GM12878 (cell line): ENCODE data around the gene CSRP3. TPM values are rescaled to one million over a fixed set of nuclear protein-coding genes. Genes with fewer than 3 reads are reported as not detected.

ENCODE experiments used
- ATAC-seq: fragments of 200-7000 bp; cut with Tn5 transposase; 3 replicates; pipeline ENCODE4 v1.9.1; 2020; ENCODE audit warnings: mild to moderate bottlenecking, moderate library complexity
- BruUV-seq: library from RNA; stranded (reverse); fragments of 400-500 nt; replicated peaks from 2 replicates; lab custom pipeline; 2021; lab: Mats Ljungman, UMichigan
- CTCF ChIA-PET: fragments of 300-600 bp; sonication (Branson Sonifier 250); formaldehyde crosslinking; extraction: SDS; loops from one replicate; lab custom pipeline; 2021; ENCODE audit warnings: inconsistent platforms; lab: Yijun Ruan, JAX
- POLR2A ChIA-PET: fragments of 350-600 bp; formaldehyde crosslinking; extraction: SDS; loops from one replicate; lab custom pipeline; 2021; ENCODE audit warnings: inconsistent platforms; lab: Charles Lee
- RAD21 ChIA-PET: fragments of 300-600 bp; sonication (Branson Sonifier 250); formaldehyde crosslinking; loops from one replicate; lab custom pipeline; 2023; ENCODE audit warnings: antibody characterized with exemption; ENCODE audit not compliant: unreplicated experiment; lab: Charles Lee
- SMC1A ChIA-PET: fragments of 300-600 bp; sonication (Branson Sonifier 250); formaldehyde crosslinking; loops from one replicate; lab custom pipeline; 2023; ENCODE audit not compliant: unreplicated experiment, uncharacterized antibody; lab: Charles Lee
- DNase-seq: peaks from one replicate; pipeline ENCODE4 v3.0.0-alpha.2; 2011; ENCODE audit warnings: low read depth, low spot score
- FAIRE-seq: peaks from 3 replicates; lab custom pipeline; 2011; peaks lifted over from hg19 to GRCh38; lab: Jason Lieb, UNC
- H2AFZ ChIP-seq: 2 replicates; pipeline ENCODE4 v1.6.0; 2011; ENCODE audit warnings: low read depth, low read length, control low read depth; ENCODE audit not compliant: control insufficient read depth
- H3K27ac ChIP-seq: 2 replicates; pipeline ENCODE4 v1.5.1; 2011; ENCODE audit warnings: control low read depth; ENCODE audit not compliant: control insufficient read depth, insufficient read depth
- H3K27me3 ChIP-seq, 2 experiments: replicated peaks in 1 of 2; 2 replicates each; pipeline versions ENCODE4 v1.6.0 to v1.6.1; 2011; ENCODE audit warnings: low read length in 1 of 2; ENCODE audit not compliant: control insufficient read depth in 2 of 2, insufficient read depth in 2 of 2
- H3K36me3 ChIP-seq, 2 experiments: 2 replicates each; pipeline ENCODE4 v1.5.1; 2011; ENCODE audit warnings: low read length in 1 of 2; ENCODE audit not compliant: control insufficient read depth in 2 of 2, insufficient read depth in 2 of 2
- H3K4me1 ChIP-seq: 2 replicates; pipeline ENCODE4 v1.6.1; 2011; ENCODE audit warnings: mild to moderate bottlenecking, low read length, moderate library complexity, mixed read lengths; ENCODE audit not compliant: control insufficient read depth, insufficient read depth
- H3K4me2 ChIP-seq: 2 replicates; pipeline ENCODE4 v1.6.0; 2011; ENCODE audit warnings: control low read depth; ENCODE audit not compliant: control insufficient read depth, insufficient read depth
- H3K4me3 ChIP-seq: fragments of 200-600 bp; sonication (generic); 2 replicates; pipeline ENCODE4 v1.5.1; 2016
- H3K79me2 ChIP-seq: 2 replicates; pipeline ENCODE4 v1.6.0; 2011; ENCODE audit warnings: low read length; ENCODE audit not compliant: control insufficient read depth, insufficient read depth
- H3K9ac ChIP-seq: 2 replicates; pipeline ENCODE4 v1.8.0; 2011; ENCODE audit warnings: low read length, control low read depth, mixed read lengths; ENCODE audit not compliant: control insufficient read depth, insufficient read depth
- H3K9me3 ChIP-seq: replicated peaks from 3 replicates; pipeline ENCODE4 v1.5.1; 2011; ENCODE audit warnings: mild to moderate bottlenecking, low read length; ENCODE audit not compliant: control insufficient read depth, insufficient read depth
- H4K20me1 ChIP-seq: 2 replicates; pipeline ENCODE4 v1.6.0; 2011; ENCODE audit not compliant: control insufficient read depth, insufficient read depth
- BACH1 ChIP-seq: fragments of 450-650 bp; IDR thresholded peaks from 2 replicates; pipeline ENCODE4 v1.6.1; 2017; ENCODE audit warnings: mild to moderate bottlenecking, borderline replicate concordance
- ESRRA ChIP-seq: IDR thresholded peaks from 2 replicates; pipeline ENCODE4 v1.6.1; 2012; ENCODE audit warnings: mild to moderate bottlenecking, low read length, improper control_type of control experiment
- EZH2 ChIP-seq: IDR thresholded peaks from 2 replicates; pipeline ENCODE4 v1.6.1; 2012; ENCODE audit warnings: low read depth, mild to moderate bottlenecking, control low read depth, inconsistent platforms, low read length, borderline replicate concordance; ENCODE audit not compliant: control insufficient read depth
- JUND ChIP-seq: IDR thresholded peaks from 2 replicates; pipeline ENCODE4 v1.6.1; 2012; ENCODE audit warnings: low read depth, mild to moderate bottlenecking, low read length, improper control_type of control experiment, moderate library complexity
- KDM1A ChIP-seq: fragments of 200-600 bp; sonication (generic); IDR thresholded peaks from 2 replicates; pipeline ENCODE4 v1.6.1; 2016; ENCODE audit warnings: borderline replicate concordance
- KLF5 ChIP-seq: fragments of 450-650 bp; IDR thresholded peaks from 2 replicates; pipeline ENCODE4 v1.6.1; 2014; ENCODE audit warnings: mild to moderate bottlenecking; ENCODE audit not compliant: partially characterized antibody
- MYC ChIP-seq: IDR thresholded peaks from 2 replicates; pipeline ENCODE4 v1.6.1; 2011; ENCODE audit warnings: mild to moderate bottlenecking, low read length, moderate library complexity, inconsistent platforms; ENCODE audit not compliant: insufficient read depth, insufficient replicate concordance, insufficient read length, severe bottlenecking
- NFXL1 ChIP-seq: fragments of 450-650 bp; IDR thresholded peaks from 2 replicates; pipeline ENCODE4 v1.6.1; 2017; ENCODE audit warnings: antibody characterized with exemption, mild to moderate bottlenecking, borderline replicate concordance
- NRF1 ChIP-seq: conservative IDR thresholded peaks from 2 replicates; pipeline ENCODE4 v1.6.1; 2011; ENCODE audit warnings: mild to moderate bottlenecking, low read depth, low read length, improper control_type of control experiment
- POU2F2 ChIP-seq: IDR thresholded peaks from 3 replicates; pipeline ENCODE4 v1.6.1; 2011; ENCODE audit warnings: low read depth, mild to moderate bottlenecking, low read length, borderline replicate concordance
- RB1 ChIP-seq: fragments of 450-650 bp; formaldehyde crosslinking; IDR thresholded peaks from 2 replicates; pipeline ENCODE4 v1.6.1; 2017; ENCODE audit warnings: mild to moderate bottlenecking, borderline replicate concordance
- RCOR1 ChIP-seq: conservative IDR thresholded peaks from 2 replicates; pipeline ENCODE4 v1.6.1; 2012; ENCODE audit warnings: low read depth, low read length, improper control_type of control experiment
- SIN3A ChIP-seq: IDR thresholded peaks from 2 replicates; pipeline ENCODE4 v1.6.1; 2012; ENCODE audit warnings: low read depth, low read length, improper control_type of control experiment
- TCF7 ChIP-seq: IDR thresholded peaks from 2 replicates; pipeline ENCODE4 v1.6.1; 2014; ENCODE audit warnings: antibody characterized with exemption, borderline replicate concordance
- WRNIP1 ChIP-seq: IDR thresholded peaks from 2 replicates; pipeline ENCODE4 v1.6.1; 2011; ENCODE audit warnings: low read depth, low read length, improper control_type of control experiment, borderline replicate concordance
- ZNF384 ChIP-seq: IDR thresholded peaks from 2 replicates; pipeline ENCODE4 v1.6.1; 2012; ENCODE audit warnings: low read depth, mild to moderate bottlenecking, low read length, improper control_type of control experiment, borderline replicate concordance
- WGBS: methylation state at CpG from one replicate; pipeline ENCODE4 v1.1.6; 2016; ENCODE audit warnings: low lambda C conversion rate; ENCODE audit not compliant: insufficient replicate concordance, insufficient coverage; ENCODE audit errors: missing lambda C conversion rate; 5-methylcytosine and 5-hydroxymethylcytosine counted together
- in situ Hi-C: fragments of 300-500 bp; cut with MboI; formaldehyde crosslinking; loops from 9 replicates; pipeline ENCODE4 v1.14.3; 2018; ENCODE audit warnings: mixed read lengths
- intact Hi-C: fragments of 100-400 bp; cut with micrococcal nuclease; formaldehyde crosslinking; loops from one replicate; pipeline ENCODE4 v1.14.2; 2022; ENCODE audit not compliant: unreplicated experiment
- polyA plus RNA-seq, 11 experiments: library from polyadenylated mRNA; depleted of rRNA in 4 of 11; unstranded in 6 of 11; stranded (reverse) in 5 of 11; fragments of >200 nt; fragmentation: Nextera tagmentation in 4 of 11; fragmentation: Illumina TruSeq in 1 of 11; extraction: Ambion mirVana in 4 of 11; extraction: Trizol in 1 of 11; gene quantifications; 1 replicate in 1 of 11; 2 replicates in 10 of 11; pipeline versions ENCODE4 v1.2.1 to v1.2.3, GENCODE V29; 2011 to 2016; ENCODE audit warnings: inconsistent platforms in 2 of 11, missing spikeins in 2 of 11, low read depth in 1 of 11
- total RNA-seq, 4 experiments: library from RNA; depleted of rRNA in 3 of 4; stranded (reverse); fragments of >200 nt in 3 of 4; fragmentation: Illumina TruSeq in 1 of 4; extraction: Trizol in 1 of 4; gene quantifications; 2 replicates each; pipeline versions ENCODE4 v1.2.1 to v1.2.3, GENCODE V29; 2013 to 2021
- TF ChIP-seq, protein P1 (sequence below): fragments of 150-350 bp; IDR thresholded peaks from 2 replicates; pipeline ENCODE4 v1.6.1; 2016; ENCODE audit warnings: low read depth, low read length
- TF ChIP-seq, protein P2 (sequence below): IDR thresholded peaks from 2 replicates; pipeline ENCODE4 v1.6.1; 2011; ENCODE audit warnings: mild to moderate bottlenecking, low read depth, low read length, moderate library complexity; ENCODE audit not compliant: insufficient replicate concordance

Gene CSRP3
- total and polyA plus RNA-seq, 10 of the 15 experiments (the other 5 are each of a cell fraction or from before 2014, with no cell fraction given), result not detected

DNA sequence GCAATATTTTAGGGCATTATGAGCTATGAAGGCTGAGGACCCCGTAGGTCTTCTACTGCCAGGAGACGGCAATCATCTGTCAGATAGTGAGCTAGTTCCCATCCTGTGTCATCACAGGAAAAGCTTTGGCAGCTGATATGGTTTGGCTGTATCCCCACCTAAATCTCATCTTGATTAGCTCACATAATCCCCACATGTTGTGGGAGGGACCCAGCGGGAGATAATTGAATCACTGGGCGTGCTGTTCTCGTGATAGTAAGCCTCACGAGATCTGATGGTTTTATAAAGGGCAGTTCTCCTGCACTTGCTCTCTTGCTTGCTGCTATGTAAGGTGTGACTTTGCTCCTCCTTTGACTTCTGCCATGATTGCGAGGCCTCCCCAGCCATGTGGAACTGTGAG, 18.1 kb downstream of the CSRP3 start (continued):
- TF ChIP-seq, protein P1, sequence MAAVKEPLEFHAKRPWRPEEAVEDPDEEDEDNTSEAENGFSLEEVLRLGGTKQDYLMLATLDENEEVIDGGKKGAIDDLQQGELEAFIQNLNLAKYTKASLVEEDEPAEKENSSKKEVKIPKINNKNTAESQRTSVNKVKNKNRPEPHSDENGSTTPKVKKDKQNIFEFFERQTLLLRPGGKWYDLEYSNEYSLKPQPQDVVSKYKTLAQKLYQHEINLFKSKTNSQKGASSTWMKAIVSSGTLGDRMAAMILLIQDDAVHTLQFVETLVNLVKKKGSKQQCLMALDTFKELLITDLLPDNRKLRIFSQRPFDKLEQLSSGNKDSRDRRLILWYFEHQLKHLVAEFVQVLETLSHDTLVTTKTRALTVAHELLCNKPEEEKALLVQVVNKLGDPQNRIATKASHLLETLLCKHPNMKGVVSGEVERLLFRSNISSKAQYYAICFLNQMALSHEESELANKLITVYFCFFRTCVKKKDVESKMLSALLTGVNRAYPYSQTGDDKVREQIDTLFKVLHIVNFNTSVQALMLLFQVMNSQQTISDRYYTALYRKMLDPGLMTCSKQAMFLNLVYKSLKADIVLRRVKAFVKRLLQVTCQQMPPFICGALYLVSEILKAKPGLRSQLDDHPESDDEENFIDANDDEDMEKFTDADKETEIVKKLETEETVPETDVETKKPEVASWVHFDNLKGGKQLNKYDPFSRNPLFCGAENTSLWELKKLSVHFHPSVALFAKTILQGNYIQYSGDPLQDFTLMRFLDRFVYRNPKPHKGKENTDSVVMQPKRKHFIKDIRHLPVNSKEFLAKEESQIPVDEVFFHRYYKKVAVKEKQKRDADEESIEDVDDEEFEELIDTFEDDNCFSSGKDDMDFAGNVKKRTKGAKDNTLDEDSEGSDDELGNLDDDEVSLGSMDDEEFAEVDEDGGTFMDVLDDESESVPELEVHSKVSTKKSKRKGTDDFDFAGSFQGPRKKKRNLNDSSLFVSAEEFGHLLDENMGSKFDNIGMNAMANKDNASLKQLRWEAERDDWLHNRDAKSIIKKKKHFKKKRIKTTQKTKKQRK, result no peak

DNA sequence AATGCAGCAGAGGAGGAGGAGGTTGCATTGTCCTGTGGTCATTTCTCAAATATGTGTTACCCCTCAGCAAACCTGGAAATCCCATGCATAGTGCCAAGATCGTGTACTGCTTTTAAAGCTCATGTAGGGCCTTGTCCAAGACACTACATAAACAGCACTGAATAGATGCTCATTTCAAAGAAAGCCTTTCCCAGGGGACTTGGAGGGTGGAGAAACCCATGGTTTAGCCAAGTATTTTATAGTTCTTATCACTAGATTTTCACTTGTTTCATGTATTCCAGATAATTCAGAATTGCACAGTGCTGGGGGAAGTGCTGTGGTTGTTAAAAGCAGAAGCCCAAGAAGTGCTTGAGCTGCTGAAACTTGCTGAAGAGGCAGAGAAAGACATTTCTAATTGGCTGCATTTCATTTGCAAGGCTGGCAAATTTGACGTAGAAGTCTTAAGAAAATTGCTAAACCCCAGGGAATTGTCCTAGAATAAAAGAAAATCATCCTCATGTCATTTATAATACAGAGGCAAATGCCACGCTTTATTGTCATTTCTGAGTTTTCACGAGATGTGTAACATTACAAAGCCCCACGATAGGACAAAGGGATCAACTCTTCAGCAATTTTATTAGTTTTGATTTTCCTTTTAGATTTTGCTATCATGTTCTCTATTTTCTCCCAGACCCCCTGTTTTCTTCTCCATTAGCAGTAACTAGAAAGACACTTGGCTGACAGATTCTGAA, 20.1 kb downstream of the CSRP3 start:
- H3K4me2 ChIP-seq, result no peak overlapping the region
- 78% methylated on average over 5 of the region's 5 CpGs for WGBS
- H3K36me3 ChIP-seq, result peaks cover 0 to 3% of the 10 kb centered on the region in 2 experiments; a peak in 3 of 4 replicates
- H2AFZ ChIP-seq, result no peak overlapping the region
- H3K79me2 ChIP-seq, result no peaks in the 10 kb centered on the region
- ChIA-PET SMC1A (no interaction called here), CTCF (no interaction called here), RAD21 (no interaction called here), POLR2A (no interaction called here)
- no TSS peak for BruUV-seq
- no peak for DNase-seq
- H3K9ac ChIP-seq, result no peak overlapping the region
- intact Hi-C loops, result no loop called here
- H3K4me3 ChIP-seq, result no peak overlapping the region
- H4K20me1 ChIP-seq, result no peaks in the 10 kb centered on the region
- ATAC-seq, result no peak
- no peak for FAIRE-seq
- H3K9me3 ChIP-seq, result no peaks in the 10 kb centered on the region
- H3K27me3 ChIP-seq, result no peaks in the 10 kb centered on the region
- no peak overlapping the region for H3K27ac ChIP-seq
- no peaks in the 10 kb centered on the region for H3K4me1 ChIP-seq
- TF ChIP-seq KDM1A (no peak), EZH2 (no peak), MYC (no peak), TCF7 (no peak), NFXL1 (no peak), RB1 (no peak), KLF5 (no peak), JUND (no peak), WRNIP1 (no peak), SIN3A (no peak), BACH1 (no peak), RCOR1 (no peak), NRF1 (no peak), ESRRA (no peak), POU2F2 (no peak), ZNF384 (no peak)
- TF ChIP-seq, protein P2, sequence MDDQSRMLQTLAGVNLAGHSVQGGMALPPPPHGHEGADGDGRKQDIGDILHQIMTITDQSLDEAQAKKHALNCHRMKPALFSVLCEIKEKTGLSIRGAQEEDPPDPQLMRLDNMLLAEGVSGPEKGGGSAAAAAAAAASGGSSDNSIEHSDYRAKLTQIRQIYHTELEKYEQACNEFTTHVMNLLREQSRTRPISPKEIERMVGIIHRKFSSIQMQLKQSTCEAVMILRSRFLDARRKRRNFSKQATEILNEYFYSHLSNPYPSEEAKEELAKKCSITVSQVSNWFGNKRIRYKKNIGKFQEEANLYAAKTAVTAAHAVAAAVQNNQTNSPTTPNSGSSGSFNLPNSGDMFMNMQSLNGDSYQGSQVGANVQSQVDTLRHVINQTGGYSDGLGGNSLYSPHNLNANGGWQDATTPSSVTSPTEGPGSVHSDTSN, result no peak
- in situ Hi-C loops, result no loop called here
